Activated T-helper 1 cell treated with anti-CD3 and anti-CD28 coated beads, Interleukin-12 subunit alpha, Interleukin-12 subunit beta, Interleukin-2, Interleukin-4 antibody, amounts not matched to agents 30 ng/mL and 10 ng/mL and 1 ng/mL, durations not matched to agents 14 hours and 24 hours and 36 hours (primary cell): ENCODE measurements around the gene OLFM2. TPM values are rescaled to one million over a fixed set of nuclear protein-coding genes. Genes with fewer than 3 reads are reported as not detected.

Experiments used
- DNase-seq: peaks from one replicate; pipeline ENCODE4 v3.0.0; 2021; ENCODE audit warnings: low spot score
- H3K27ac Mint-ChIP-seq: one replicate; pipeline ENCODE4 v1.8.0; 2021; ENCODE audit warnings: mild to moderate bottlenecking, mixed read lengths
- H3K27me3 Mint-ChIP-seq: one replicate; pipeline ENCODE4 v1.8.0; 2022; ENCODE audit warnings: mild to moderate bottlenecking, moderate library complexity, mixed read lengths; ENCODE audit not compliant: insufficient read depth
- H3K36me3 Mint-ChIP-seq: one replicate; pipeline ENCODE4 v1.8.0; 2021; ENCODE audit warnings: low read depth, mixed read lengths
- H3K4me1 Mint-ChIP-seq: one replicate; pipeline ENCODE4 v1.8.0; 2021; ENCODE audit warnings: low read depth, mixed read lengths
- H3K4me3 Mint-ChIP-seq: one replicate; pipeline ENCODE4 v1.8.0; 2021; ENCODE audit warnings: mild to moderate bottlenecking, moderate library complexity, mixed read lengths
- H3K9me3 Mint-ChIP-seq: one replicate; pipeline ENCODE4 v1.8.0; 2021; ENCODE audit warnings: mixed read lengths
- intact Hi-C: fragments of 100-400 bp; cut with micrococcal nuclease; formaldehyde crosslinking; loops from one replicate; pipeline ENCODE4 v1.15.1; 2024
- total RNA-seq: library from RNA; stranded (reverse); gene quantifications from 2 replicates; pipeline ENCODE4 v1.2.3, GENCODE V29; 2022

The OLFM2 gene
- 0.78 and 1.6 TPM in 2 replicates for total RNA-seq

- Mint-ChIP-seq H3K4me3 (peak within 1 kb of the TSS; percentile 44), H3K9me3 (no peaks in the 10 kb centered on the region)
- intact Hi-C loops: no loop called here
These were observed at the start of gene OLFM2 for GRCh38 chr19:9936326-9937000. TSS of gene OLFM2 (minus strand) at chr19:9936515. CDS start at chr19:9936366, 149 bp downstream.

DNA sequence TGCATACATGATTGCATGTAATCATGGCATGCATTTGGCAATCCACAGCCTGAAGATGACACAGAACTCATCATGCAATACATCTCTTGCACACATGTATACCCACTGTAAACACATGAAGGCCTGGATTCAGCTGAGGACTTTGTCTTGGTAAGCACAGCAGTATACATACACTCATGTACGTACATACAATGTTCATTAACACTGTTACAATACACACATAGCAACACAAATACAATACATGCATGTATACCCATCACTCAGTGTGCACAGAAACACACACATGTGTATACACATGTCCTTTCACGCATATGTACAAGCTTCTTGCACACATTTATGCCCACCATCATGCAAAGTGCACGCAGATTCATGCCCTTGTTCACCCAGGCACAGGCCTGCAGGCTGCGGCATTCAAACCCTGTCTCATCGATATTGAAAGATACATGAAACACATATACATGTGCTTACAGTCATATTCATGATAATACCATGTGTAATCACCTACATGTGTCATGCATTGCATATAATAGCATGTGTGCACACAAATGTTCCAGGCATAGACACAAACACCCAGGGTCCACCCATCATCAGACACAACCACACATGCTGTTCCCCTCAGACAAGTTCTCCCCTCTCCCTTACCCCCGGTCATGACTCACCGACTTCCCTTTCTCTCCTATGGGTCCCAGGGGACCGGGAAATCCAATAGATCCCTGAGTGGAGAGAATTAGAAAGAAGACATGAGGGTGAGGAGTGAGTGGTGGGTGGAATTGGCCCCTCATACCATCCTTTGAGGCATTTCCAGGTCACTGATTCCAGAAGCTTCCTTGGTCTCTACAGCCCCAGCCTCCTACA is 45.3 kb upstream of the OLFM2 start:
- H3K9me3 Mint-ChIP-seq: no peaks in the 10 kb centered on the region
- no peak overlapping the region for H3K4me3 Mint-ChIP-seq
- no peak overlapping the region for H3K27ac Mint-ChIP-seq
- DNase-seq: no peak
- peaks cover 11% of the 10 kb centered on the region for H3K27me3 Mint-ChIP-seq
- intact Hi-C loops: no loop called here
- no peaks in the 10 kb centered on the region for H3K4me1 Mint-ChIP-seq
- H3K36me3 Mint-ChIP-seq: no peaks in the 10 kb centered on the region

More at GRCh38 chr19:9936326-9937000, at the start of gene OLFM2:
- no peak within 1 kb of the TSS for H3K27ac Mint-ChIP-seq
- no peaks in the 10 kb centered on the region for H3K36me3 Mint-ChIP-seq
- no peak for DNase-seq
- peaks cover 51% of the 10 kb centered on the region for H3K27me3 Mint-ChIP-seq
- H3K4me1 Mint-ChIP-seq: peaks cover 21% of the 10 kb centered on the region

- H3K27ac Mint-ChIP-seq: no peak overlapping the region
- H3K9me3 Mint-ChIP-seq: no peaks in the 10 kb centered on the region
- H3K36me3 Mint-ChIP-seq: no peaks in the 10 kb centered on the region
- H3K4me3 Mint-ChIP-seq: no peak overlapping the region
- no peaks in the 10 kb centered on the region for H3K4me1 Mint-ChIP-seq
- no peak for DNase-seq
- H3K27me3 Mint-ChIP-seq: peaks cover 4% of the 10 kb centered on the region
- intact Hi-C loops: no loop called here
These were observed 35.8 kb upstream of the OLFM2 start for GRCh38 chr19:9972103-9972502.

DNA sequence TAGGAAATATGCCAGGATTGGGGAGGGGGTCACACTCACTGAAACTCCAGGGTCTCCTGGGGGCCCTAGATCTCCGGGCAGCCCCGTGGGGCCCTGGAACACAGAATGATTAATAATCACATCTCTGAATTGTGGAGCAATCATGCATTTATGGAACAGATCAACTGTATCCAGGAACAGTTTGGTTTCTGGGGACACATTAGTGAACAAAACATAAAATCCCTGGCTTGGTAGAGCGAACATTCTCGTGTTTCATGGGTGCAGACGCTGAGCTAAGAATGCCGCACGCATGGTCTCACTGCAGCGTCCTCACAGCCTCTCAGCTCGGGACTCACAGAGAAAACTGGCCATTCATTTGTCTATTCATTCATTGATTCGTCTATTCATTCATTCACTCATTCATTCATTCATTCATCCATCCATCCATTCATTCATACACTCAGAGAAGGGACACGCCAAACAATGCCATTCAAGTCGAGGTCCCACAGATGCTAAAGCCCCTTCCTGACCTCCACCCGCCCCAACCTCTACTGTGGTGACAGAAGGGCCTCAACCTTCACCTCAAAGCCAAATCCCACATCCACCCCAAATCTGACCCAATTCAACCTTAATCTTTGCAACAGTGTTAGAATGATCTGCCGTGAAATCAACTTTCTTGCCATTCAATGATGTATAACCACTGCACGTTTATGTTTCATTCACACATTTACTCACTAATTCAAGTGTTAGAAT is 35.0 kb upstream of the OLFM2 start:
- no peak overlapping the region for H3K27ac Mint-ChIP-seq
- no peak for DNase-seq
- no peaks in the 10 kb centered on the region for H3K36me3 Mint-ChIP-seq
- H3K9me3 Mint-ChIP-seq: no peaks in the 10 kb centered on the region
- H3K27me3 Mint-ChIP-seq: peaks cover 8% of the 10 kb centered on the region
- H3K4me3 Mint-ChIP-seq: no peak overlapping the region
- no peaks in the 10 kb centered on the region for H3K4me1 Mint-ChIP-seq
- intact Hi-C loops: no loop called here

GRCh38 chr19:9970481-9970880 is 34.2 kb upstream of the OLFM2 start:
- intact Hi-C loops: no loop called here
- H3K4me3 Mint-ChIP-seq: no peak overlapping the region
- H3K27me3 Mint-ChIP-seq: peaks cover 14% of the 10 kb centered on the region
- DNase-seq: no peak
- H3K27ac Mint-ChIP-seq: no peak overlapping the region
- H3K4me1 Mint-ChIP-seq: no peaks in the 10 kb centered on the region
- H3K36me3 Mint-ChIP-seq: no peaks in the 10 kb centered on the region
- H3K9me3 Mint-ChIP-seq: no peaks in the 10 kb centered on the region

DNA sequence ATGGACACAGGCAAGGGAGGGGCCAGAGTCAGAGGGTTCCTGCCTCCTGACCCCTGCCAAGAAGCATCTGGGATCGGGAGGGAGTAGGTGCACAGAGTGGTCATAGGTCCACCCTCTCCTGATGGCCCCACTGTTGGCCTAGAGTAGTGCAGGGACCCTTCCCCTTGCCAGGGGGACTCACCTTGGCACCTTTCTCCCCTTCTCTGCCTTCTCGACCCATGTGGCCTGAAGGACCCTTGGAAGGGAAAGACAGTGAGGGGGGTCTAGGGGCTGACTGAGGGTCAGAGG is 33.3 kb upstream of the OLFM2 start:
- Mint-ChIP-seq H3K27ac (no peak overlapping the region), H3K4me1 (no peaks in the 10 kb centered on the region), H3K9me3 (no peaks in the 10 kb centered on the region), H3K4me3 (no peak overlapping the region), H3K36me3 (no peaks in the 10 kb centered on the region), H3K27me3 (peaks cover 15% of the 10 kb centered on the region)
- intact Hi-C loops: no loop called here
- no peak for DNase-seq

GRCh38 chr19:9968820-9969687 is 32.7 kb upstream of the OLFM2 start:
- Mint-ChIP-seq H3K4me1 (no peaks in the 10 kb centered on the region), H3K36me3 (no peaks in the 10 kb centered on the region), H3K27ac (no peak overlapping the region), H3K4me3 (no peak overlapping the region), H3K27me3 (peaks cover 15% of the 10 kb centered on the region), H3K9me3 (no peaks in the 10 kb centered on the region)
- intact Hi-C loops: no loop called here
- no peak for DNase-seq

DNA sequence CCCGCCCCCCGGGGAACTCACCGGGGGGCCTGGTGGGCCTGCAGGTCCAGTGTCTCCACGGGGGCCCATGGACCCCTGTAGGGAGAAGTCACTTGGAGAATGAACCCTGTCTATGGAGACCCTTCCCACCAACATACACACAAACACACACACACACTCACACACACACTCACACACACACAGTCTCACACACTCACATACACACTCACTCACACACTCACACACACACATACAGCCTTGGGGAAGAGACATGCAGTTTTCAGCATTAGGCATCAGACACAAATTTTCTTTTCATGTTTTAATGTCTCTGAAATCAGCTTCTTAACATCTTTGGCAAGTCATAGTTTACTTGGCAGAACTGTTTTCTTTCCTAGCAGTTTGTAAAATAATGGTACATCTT is 31.0 kb upstream of the OLFM2 start:
- intact Hi-C loops: no loop called here

DNA sequence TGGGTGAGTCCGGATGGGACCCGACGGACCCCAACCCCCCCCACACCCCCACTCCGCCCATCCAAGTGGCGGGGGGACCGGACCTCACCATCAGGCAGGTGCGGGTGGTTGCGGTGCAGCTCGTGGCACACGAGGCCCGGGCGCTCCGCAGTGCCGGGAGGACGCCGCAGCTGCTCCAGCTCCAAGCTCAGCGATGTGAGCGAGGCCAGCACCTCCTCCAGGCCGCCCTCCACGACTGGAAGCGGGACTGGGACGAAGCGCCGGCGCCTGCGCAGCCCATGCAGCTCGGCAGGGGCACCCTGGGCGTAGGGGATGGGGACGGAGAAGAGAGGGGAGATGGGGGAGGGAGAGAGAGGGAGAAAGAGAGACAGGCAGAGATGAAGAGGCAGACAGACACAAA is 30.1 kb upstream of the OLFM2 start:
- H3K27me3 Mint-ChIP-seq: peaks cover 15% of the 10 kb centered on the region
- H3K4me3 Mint-ChIP-seq: no peak overlapping the region
- DNase-seq: no peak

More for the DNA sequence above, 31.0 kb upstream of the OLFM2 start:
- H3K36me3 Mint-ChIP-seq: no peaks in the 10 kb centered on the region
- H3K4me3 Mint-ChIP-seq: no peak overlapping the region
- H3K4me1 Mint-ChIP-seq: no peaks in the 10 kb centered on the region
- no peaks in the 10 kb centered on the region for H3K9me3 Mint-ChIP-seq
- H3K27me3 Mint-ChIP-seq: peaks cover 15% of the 10 kb centered on the region
- DNase-seq: no peak
- no peak overlapping the region for H3K27ac Mint-ChIP-seq

GRCh38 chr19:9966024-9966423 is 29.7 kb upstream of the OLFM2 start:
- H3K4me3 Mint-ChIP-seq: no peak overlapping the region
- no peaks in the 10 kb centered on the region for H3K4me1 Mint-ChIP-seq
- no peaks in the 10 kb centered on the region for H3K36me3 Mint-ChIP-seq
- no peak overlapping the region for H3K27ac Mint-ChIP-seq
- H3K9me3 Mint-ChIP-seq: no peaks in the 10 kb centered on the region
- intact Hi-C loops: no loop called here
- H3K27me3 Mint-ChIP-seq: peaks cover 15% of the 10 kb centered on the region
- DNase-seq: no peak

More for the DNA sequence above, 30.1 kb upstream of the OLFM2 start:
- intact Hi-C loops: no loop called here
- Mint-ChIP-seq H3K9me3 (no peaks in the 10 kb centered on the region), H3K4me1 (no peaks in the 10 kb centered on the region), H3K36me3 (no peaks in the 10 kb centered on the region), H3K27ac (no peak overlapping the region)

GRCh38 chr19:9962623-9963290 is 26.4 kb upstream of the OLFM2 start:
- Mint-ChIP-seq H3K27me3 (peaks cover 15% of the 10 kb centered on the region), H3K4me3 (no peak overlapping the region)
- intact Hi-C loops: no loop called here

DNA sequence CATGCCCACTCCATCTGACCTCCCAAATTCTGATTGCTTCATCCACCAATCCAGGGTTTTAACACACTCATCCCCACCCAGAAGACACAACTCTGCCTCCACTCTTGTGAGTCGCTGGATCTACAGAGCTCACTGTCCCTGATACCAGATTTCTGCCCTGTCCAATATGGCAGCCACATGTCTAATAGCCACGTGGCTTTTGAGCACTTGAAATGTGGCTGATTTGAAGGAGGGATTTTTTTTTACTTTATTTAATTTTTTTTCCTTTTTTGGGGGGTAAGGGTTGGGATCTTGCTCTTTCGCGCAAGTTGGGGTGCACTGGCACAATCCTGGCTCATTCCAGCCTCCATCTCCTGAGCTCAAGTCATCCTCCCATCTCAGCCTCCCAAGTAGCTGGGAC is 24.8 kb upstream of the OLFM2 start:
- H3K36me3 Mint-ChIP-seq: no peaks in the 10 kb centered on the region
- no peak overlapping the region for H3K27ac Mint-ChIP-seq
- no peaks in the 10 kb centered on the region for H3K9me3 Mint-ChIP-seq
- DNase-seq: no peak
- peaks cover 7% of the 10 kb centered on the region for H3K27me3 Mint-ChIP-seq
- H3K4me3 Mint-ChIP-seq: no peak overlapping the region
- intact Hi-C loops: no loop called here
- no peaks in the 10 kb centered on the region for H3K4me1 Mint-ChIP-seq

More at GRCh38 chr19:9962623-9963290, 26.4 kb upstream of the OLFM2 start:
- no peaks in the 10 kb centered on the region for H3K9me3 Mint-ChIP-seq
- no peak overlapping the region for H3K27ac Mint-ChIP-seq
- no peaks in the 10 kb centered on the region for H3K36me3 Mint-ChIP-seq
- no peaks in the 10 kb centered on the region for H3K4me1 Mint-ChIP-seq
- no peak for DNase-seq
